ENCODE results near the gene MAML1.

MAML1 gene

DNA sequence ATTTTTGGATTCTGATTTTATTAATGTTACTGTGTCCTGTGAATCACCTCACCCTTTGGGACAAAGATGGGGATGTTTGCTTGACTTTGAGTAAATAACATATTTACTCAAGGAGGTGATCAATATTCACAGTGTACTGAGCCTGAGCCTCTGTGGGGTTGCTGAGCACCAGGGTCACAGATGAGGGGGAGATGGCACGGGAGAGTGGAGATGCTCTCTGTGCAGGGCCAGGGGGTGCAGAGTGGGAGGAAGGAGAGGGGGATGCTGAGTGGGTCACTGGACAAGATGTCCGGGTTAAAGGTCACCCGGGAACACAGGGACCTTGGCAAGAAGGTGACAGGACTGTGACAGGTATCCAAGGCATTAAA, 92.1 kb downstream of the MAML1 start:
- no peak overlapping the region for H3K4me3 ChIP-seq (ENCODE audit: low read depth in 1 of 2, low read length in 2 of 2)
- no peak overlapping the region for H2AFZ ChIP-seq (ENCODE audit: low read depth, low read length)
- no peak overlapping the region for H3K9ac ChIP-seq (ENCODE audit: low read depth, low read length)
- ATAC-seq (ENCODE audit: insufficient read depth, low read depth) (no peak), DNase-seq (no peak)
- TF ChIP-seq, protein P1, sequence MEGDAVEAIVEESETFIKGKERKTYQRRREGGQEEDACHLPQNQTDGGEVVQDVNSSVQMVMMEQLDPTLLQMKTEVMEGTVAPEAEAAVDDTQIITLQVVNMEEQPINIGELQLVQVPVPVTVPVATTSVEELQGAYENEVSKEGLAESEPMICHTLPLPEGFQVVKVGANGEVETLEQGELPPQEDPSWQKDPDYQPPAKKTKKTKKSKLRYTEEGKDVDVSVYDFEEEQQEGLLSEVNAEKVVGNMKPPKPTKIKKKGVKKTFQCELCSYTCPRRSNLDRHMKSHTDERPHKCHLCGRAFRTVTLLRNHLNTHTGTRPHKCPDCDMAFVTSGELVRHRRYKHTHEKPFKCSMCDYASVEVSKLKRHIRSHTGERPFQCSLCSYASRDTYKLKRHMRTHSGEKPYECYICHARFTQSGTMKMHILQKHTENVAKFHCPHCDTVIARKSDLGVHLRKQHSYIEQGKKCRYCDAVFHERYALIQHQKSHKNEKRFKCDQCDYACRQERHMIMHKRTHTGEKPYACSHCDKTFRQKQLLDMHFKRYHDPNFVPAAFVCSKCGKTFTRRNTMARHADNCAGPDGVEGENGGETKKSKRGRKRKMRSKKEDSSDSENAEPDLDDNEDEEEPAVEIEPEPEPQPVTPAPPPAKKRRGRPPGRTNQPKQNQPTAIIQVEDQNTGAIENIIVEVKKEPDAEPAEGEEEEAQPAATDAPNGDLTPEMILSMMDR (IDR thresholded peaks at IDR 0.05; ENCODE audit: borderline replicate concordance, extremely low read depth, low read length, poor library complexity, severe bottlenecking) = no peak
- H3K4me1 ChIP-seq (ENCODE audit: insufficient read depth, low read length) = peaks cover 22% of the 10 kb centered on the region
- H4K20me1 ChIP-seq (ENCODE audit: insufficient read depth, low read length) = peaks cover 11% of the 10 kb centered on the region
- H3K4me2 ChIP-seq (ENCODE audit: insufficient read depth, low read length) = no peak overlapping the region
- no peak overlapping the region for H3K27ac ChIP-seq (ENCODE audit: low read length)
- H3K79me2 ChIP-seq (ENCODE audit: insufficient read depth, low read length) = peaks cover 20% of the 10 kb centered on the region
- no peaks in the 10 kb centered on the region for H3K9me3 ChIP-seq (ENCODE audit: insufficient read depth, low read length, severe bottlenecking)
- no peaks in the 10 kb centered on the region for H3K27me3 ChIP-seq (ENCODE audit: insufficient read depth, low read length, poor library complexity)
- H3K36me3 ChIP-seq (ENCODE audit: insufficient read depth, low read length) = peaks cover 64% of the 10 kb centered on the region

DNA sequence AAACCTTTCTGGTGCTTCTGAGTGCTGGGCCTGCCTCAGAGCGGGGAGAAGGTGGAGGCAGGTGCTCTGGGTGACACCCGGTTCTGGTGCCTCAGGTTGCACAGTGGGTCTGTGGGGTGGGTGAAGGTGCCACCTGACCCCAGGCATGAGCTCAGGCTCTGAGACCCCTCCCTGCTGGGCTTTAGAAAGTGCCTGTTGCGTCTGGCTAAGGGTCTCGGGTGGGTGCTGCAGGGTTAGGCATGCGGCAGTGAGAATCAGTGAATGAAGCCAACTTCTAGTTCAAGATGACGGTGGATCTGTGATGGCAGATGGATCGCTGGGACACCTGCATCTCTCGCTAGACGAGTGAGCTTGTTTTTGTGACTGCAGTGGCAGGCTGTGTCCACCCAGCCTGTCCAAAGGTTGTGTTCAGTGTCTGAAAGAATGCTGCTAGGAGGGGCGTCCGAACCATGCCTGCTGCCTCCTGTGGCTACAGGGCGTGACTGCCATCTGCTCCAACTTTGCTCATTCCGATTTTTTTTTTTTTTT, 93.1 kb downstream of the MAML1 start:
- Histone ChIP-seq H4K20me1 (ENCODE audit: insufficient read depth, low read length) (peaks cover 11% of the 10 kb centered on the region), H3K4me1 (ENCODE audit: insufficient read depth, low read length) (peaks cover 13% of the 10 kb centered on the region)

More for the DNA sequence above, 93.1 kb downstream of the MAML1 start:
- Histone ChIP-seq H3K9ac (ENCODE audit: low read depth, low read length) (no peak overlapping the region), H3K4me3 (ENCODE audit: low read depth in 1 of 2, low read length in 2 of 2) (no peak overlapping the region), H3K27ac (ENCODE audit: low read length) (no peak overlapping the region), H2AFZ (ENCODE audit: low read depth, low read length) (no peak overlapping the region), H3K27me3 (ENCODE audit: insufficient read depth, low read length, poor library complexity) (no peaks in the 10 kb centered on the region), H3K4me2 (ENCODE audit: insufficient read depth, low read length) (no peak overlapping the region), H3K9me3 (ENCODE audit: insufficient read depth, low read length, severe bottlenecking) (no peaks in the 10 kb centered on the region), H3K79me2 (ENCODE audit: insufficient read depth, low read length) (peaks cover 20% of the 10 kb centered on the region), H3K36me3 (ENCODE audit: insufficient read depth, low read length) (peaks cover 71% of the 10 kb centered on the region)
- DNase-seq = no peak
- no peak for ATAC-seq (ENCODE audit: insufficient read depth, low read depth)
- no peak for TF ChIP-seq EZH2 (IDR thresholded peaks at IDR 0.05; ENCODE audit: borderline replicate concordance, low read depth, low read length, severe bottlenecking)
- TF ChIP-seq, protein P1 (IDR thresholded peaks at IDR 0.05; ENCODE audit: borderline replicate concordance, extremely low read depth, low read length, poor library complexity, severe bottlenecking) = no peak
